Measurements from ENCODE around the gene EPG5. TPM values are rescaled to one million over a fixed set of nuclear protein-coding genes. Genes with fewer than 3 reads are reported as not detected.

The EPG5 gene
- total RNA-seq, 1 experiment from 2014 or later, result 16.1 TPM

GRCh38 chr18:45995461-45995860 lies 28.3 kb upstream of the EPG5 start:
- no peak for DNase-seq
- Histone ChIP-seq H3K79me2 (ENCODE audit: insufficient read depth, low read length) (no peaks in the 10 kb centered on the region), H3K4ac (ENCODE audit: low read depth, low read length) (no peak overlapping the region), H2BK20ac (ENCODE audit: low read depth, low read length, poor library complexity, severe bottlenecking) (no peak overlapping the region), H2BK15ac (ENCODE audit: low read depth, low read length) (no peak overlapping the region), H3K27ac (ENCODE audit: insufficient read length, low read depth, low read length) (no peak overlapping the region), H4K8ac (replicated peaks; ENCODE audit: insufficient read length, low read depth, low read length) (no peak overlapping the region), H2AFZ (ENCODE audit: low read length) (no peak overlapping the region), H3K14ac (ENCODE audit: insufficient read depth, low read length) (no peak overlapping the region), H3K23me2 (ENCODE audit: insufficient read length, low read depth, low read length, poor library complexity, severe bottlenecking) (no peaks in the 10 kb centered on the region), H3K23ac (ENCODE audit: insufficient read length, low read depth, low read length) (no peak overlapping the region), H3K9ac (ENCODE audit: extremely low read depth, insufficient read length, low read length) (no peak overlapping the region), H2AK5ac (ENCODE audit: insufficient read length, low read length) (no peak overlapping the region), H4K5ac (ENCODE audit: insufficient read length, low read depth, low read length) (no peak overlapping the region), H3K27me3 (ENCODE audit: insufficient read depth, low read length) (no peaks in the 10 kb centered on the region), H4K91ac (ENCODE audit: insufficient read length, low read depth, low read length) (no peak overlapping the region), H3K4me2 (ENCODE audit: insufficient read depth, insufficient read length, low read length) (no peak overlapping the region), H3K4me1 (ENCODE audit: insufficient read depth, low read length) (no peaks in the 10 kb centered on the region; the same call in 1 of the 2 replicates), H3K56ac (ENCODE audit: insufficient read length, low read depth, low read length) (no peak overlapping the region), H3K18ac (ENCODE audit: insufficient read length, low read depth, low read length) (no peak overlapping the region), H3K9me3 (ENCODE audit: control insufficient read depth, low read depth, low read length) (no peaks in the 10 kb centered on the region), H2BK12ac (ENCODE audit: insufficient read length, low read depth, low read length) (no peak overlapping the region), H2BK5ac (ENCODE audit: insufficient read length, low read length) (no peak overlapping the region), H2BK120ac (ENCODE audit: low read depth, low read length, poor library complexity, severe bottlenecking) (no peak overlapping the region), H4K20me1 (ENCODE audit: control insufficient read depth, insufficient read depth, insufficient read length) (no peaks in the 10 kb centered on the region), H3K79me1 (ENCODE audit: insufficient read depth, low read depth, low read length, poor library complexity, severe bottlenecking) (no peaks in the 10 kb centered on the region), H3T11ph (ENCODE audit: low read length) (no peak overlapping the region)
- Mint-ChIP-seq H3K4me1 (peaks cover 14% of the 10 kb centered on the region in 2 experiments; a peak in 3 of 4 replicates), H3K9me3 (no peaks in the 10 kb centered on the region), H3K27me3 (ENCODE audit: low read depth) (no peaks in the 10 kb centered on the region), H3K27ac (no peak overlapping the region; a peak in 1 of 7 replicates), H3K4me3 (no peak overlapping the region), H3K36me3 (ENCODE audit: insufficient read depth in 1 of 3, low read depth in 3 of 3) (no peaks in the 10 kb centered on the region)
- no CpG with 5 or more reads among the region's 3 CpGs for WGBS (ENCODE audit: extremely low coverage, insufficient read length, low lambda C conversion rate)
- TF ChIP-seq, protein P1, sequence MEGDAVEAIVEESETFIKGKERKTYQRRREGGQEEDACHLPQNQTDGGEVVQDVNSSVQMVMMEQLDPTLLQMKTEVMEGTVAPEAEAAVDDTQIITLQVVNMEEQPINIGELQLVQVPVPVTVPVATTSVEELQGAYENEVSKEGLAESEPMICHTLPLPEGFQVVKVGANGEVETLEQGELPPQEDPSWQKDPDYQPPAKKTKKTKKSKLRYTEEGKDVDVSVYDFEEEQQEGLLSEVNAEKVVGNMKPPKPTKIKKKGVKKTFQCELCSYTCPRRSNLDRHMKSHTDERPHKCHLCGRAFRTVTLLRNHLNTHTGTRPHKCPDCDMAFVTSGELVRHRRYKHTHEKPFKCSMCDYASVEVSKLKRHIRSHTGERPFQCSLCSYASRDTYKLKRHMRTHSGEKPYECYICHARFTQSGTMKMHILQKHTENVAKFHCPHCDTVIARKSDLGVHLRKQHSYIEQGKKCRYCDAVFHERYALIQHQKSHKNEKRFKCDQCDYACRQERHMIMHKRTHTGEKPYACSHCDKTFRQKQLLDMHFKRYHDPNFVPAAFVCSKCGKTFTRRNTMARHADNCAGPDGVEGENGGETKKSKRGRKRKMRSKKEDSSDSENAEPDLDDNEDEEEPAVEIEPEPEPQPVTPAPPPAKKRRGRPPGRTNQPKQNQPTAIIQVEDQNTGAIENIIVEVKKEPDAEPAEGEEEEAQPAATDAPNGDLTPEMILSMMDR (conservative IDR thresholded peaks at IDR 0.05), result no peak
